HepG2 (cell line): ENCODE measurements around the gene TUBGCP3.

Experiments used
- FOXK2 ChIP-seq: fragments of 450-650 bp; IDR thresholded peaks from 2 replicates; pipeline ENCODE4 v1.6.1; 2016
- FOXM1 ChIP-seq: sonication (generic); formaldehyde crosslinking; IDR thresholded peaks from 2 replicates; pipeline ENCODE4 v1.5.0; 2020; ENCODE audit warnings: missing genetic modification reagents
- GABPA ChIP-seq, 2 experiments: IDR thresholded peaks; 2 replicates each; pipeline ENCODE4 v1.6.1; 2011 to 2016; ENCODE audit warnings: low read depth in 2 of 2, low read length in 1 of 2, missing biosample characterization in 1 of 2, missing genetic modification characterization in 1 of 2
- HDAC2 ChIP-seq: sonication (generic); formaldehyde crosslinking; IDR thresholded peaks from 2 replicates; pipeline ENCODE4 v1.4.0; 2020; ENCODE audit warnings: missing genetic modification reagents
- HNRNPUL1 ChIP-seq: fragments of 200-400 bp; formaldehyde crosslinking; IDR thresholded peaks from 2 replicates; pipeline ENCODE4 v1.6.1; 2017; ENCODE audit warnings: low read depth, mild to moderate bottlenecking, low read length, moderate library complexity
- SNRNP70 ChIP-seq: fragments of 200-400 bp; formaldehyde crosslinking; IDR thresholded peaks from 2 replicates; pipeline ENCODE4 v1.6.1; 2017; ENCODE audit warnings: mild to moderate bottlenecking, low read depth, low read length, moderate library complexity
- ZNF224 ChIP-seq: sonication (generic); formaldehyde crosslinking; IDR thresholded peaks from 2 replicates; pipeline ENCODE4 v1.5.0; 2020; ENCODE audit warnings: mild to moderate bottlenecking, missing genetic modification reagents
- ZNF616 ChIP-seq: sonication (generic); formaldehyde crosslinking; IDR thresholded peaks from 2 replicates; pipeline ENCODE4 v1.5.0; 2020; ENCODE audit warnings: low read depth, mild to moderate bottlenecking, missing genetic modification reagents
- TF ChIP-seq, protein P1 (sequence below): sonication (generic); formaldehyde crosslinking; IDR thresholded peaks from 2 replicates; pipeline ENCODE4 v1.4.0; 2020; ENCODE audit warnings: mild to moderate bottlenecking, missing genetic modification reagents

DNA sequence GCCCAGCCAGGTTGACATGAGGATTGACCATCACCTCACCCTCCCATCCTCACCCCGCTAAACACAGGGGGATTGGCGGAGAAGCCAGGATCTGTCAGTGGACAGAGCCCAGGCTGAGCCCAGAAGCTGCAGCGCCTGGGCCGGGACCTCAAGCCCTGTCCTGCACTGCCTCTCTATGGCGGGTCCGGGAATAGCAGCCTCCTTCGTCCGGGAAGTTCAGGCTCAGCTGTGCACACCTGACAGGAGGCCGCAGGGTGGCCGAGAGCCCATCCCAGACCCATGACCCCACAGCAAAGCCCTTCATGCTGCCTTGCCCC lies 144.0 kb downstream of the TUBGCP3 start:
- no peak for TF ChIP-seq SNRNP70
- TF ChIP-seq HDAC2 (CRISPR knock-in tag) = no peak
- TF ChIP-seq ZNF616 = no peak
- TF ChIP-seq, protein P1, sequence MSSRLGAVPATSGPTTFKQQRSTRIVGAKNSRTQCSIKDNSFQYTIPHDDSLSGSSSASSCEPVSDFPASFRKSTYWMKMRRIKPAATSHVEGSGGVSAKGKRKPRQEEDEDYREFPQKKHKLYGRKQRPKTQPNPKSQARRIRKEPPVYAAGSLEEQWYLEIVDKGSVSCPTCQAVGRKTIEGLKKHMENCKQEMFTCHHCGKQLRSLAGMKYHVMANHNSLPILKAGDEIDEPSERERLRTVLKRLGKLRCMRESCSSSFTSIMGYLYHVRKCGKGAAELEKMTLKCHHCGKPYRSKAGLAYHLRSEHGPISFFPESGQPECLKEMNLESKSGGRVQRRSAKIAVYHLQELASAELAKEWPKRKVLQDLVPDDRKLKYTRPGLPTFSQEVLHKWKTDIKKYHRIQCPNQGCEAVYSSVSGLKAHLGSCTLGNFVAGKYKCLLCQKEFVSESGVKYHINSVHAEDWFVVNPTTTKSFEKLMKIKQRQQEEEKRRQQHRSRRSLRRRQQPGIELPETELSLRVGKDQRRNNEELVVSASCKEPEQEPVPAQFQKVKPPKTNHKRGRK (CRISPR knock-in tag) = no peak
- no peak for TF ChIP-seq ZNF224 (CRISPR knock-in tag)
- TF ChIP-seq GABPA (IDR thresholded peaks at IDR 0.05; ENCODE audit: low read depth, low read length) = no peak
- TF ChIP-seq GABPA (CRISPR knock-in tag; IDR thresholded peaks at IDR 0.05; ENCODE audit: low read depth) = no peak
- TF ChIP-seq FOXM1 (CRISPR knock-in tag) = no peak
- TF ChIP-seq HNRNPUL1 = no peak
- no peak for TF ChIP-seq FOXK2
